K562 (cell line): ENCODE data around the gene IL13RA1. TPM values are rescaled to one million over a fixed set of nuclear protein-coding genes. Genes with fewer than 3 reads are reported as not detected.
A peak's percentile ranks its signal among the peaks of the same experiment; 100 is the strongest.

Source experiments
- BHLHE40 ChIP-seq: IDR thresholded peaks from 2 replicates; pipeline ENCODE4 v1.6.1; 2011; ENCODE audit warnings: low read length, improper control_type of control experiment
- CREB1 ChIP-seq, 2 experiments: sonication (generic) in 1 of 2; formaldehyde crosslinking in 1 of 2; IDR thresholded peaks; 2 replicates each; pipeline versions ENCODE4 v1.6.1 to v1.8.0; 2012 to 2022; ENCODE audit warnings: inconsistent platforms in 1 of 2, mild to moderate bottlenecking in 1 of 2, missing genetic modification reagents in 1 of 2, moderate library complexity in 1 of 2
- HNRNPLL ChIP-seq: fragments of 200-400 bp; formaldehyde crosslinking; IDR thresholded peaks from 2 replicates; pipeline ENCODE4 v1.6.1; 2017; ENCODE audit warnings: low read length, low read depth, mild to moderate bottlenecking; ENCODE audit not compliant: poor library complexity, severe bottlenecking
- HSF4 ChIP-seq: fragments of 250-450 bp; sonication (Bioruptor Pico); IDR thresholded peaks from 2 replicates; pipeline ENCODE4 v2.1.2; 2022; ENCODE audit warnings: mild to moderate bottlenecking, moderate library complexity, borderline replicate concordance
- KAT2B ChIP-seq: IDR thresholded peaks from one replicate; pipeline ENCODE4 v1.6.1; 2012; ENCODE audit warnings: low read depth, mild to moderate bottlenecking, control low read depth, inconsistent platforms, low read length, moderate library complexity
- KDM2B ChIP-seq: fragments of 250-450 bp; sonication (Bioruptor Pico); IDR thresholded peaks from 2 replicates; pipeline ENCODE4 v1.8.0; 2021; ENCODE audit warnings: mild to moderate bottlenecking, moderate library complexity
- KDM5B ChIP-seq: fragments of 200-600 bp; sonication (generic); IDR thresholded peaks from 2 replicates; pipeline ENCODE4 v1.6.1; 2012; ENCODE audit warnings: low read depth, mild to moderate bottlenecking, moderate library complexity, low read length, control low read depth, inconsistent platforms; ENCODE audit not compliant: insufficient replicate concordance
- KHSRP ChIP-seq: fragments of 450-650 bp; IDR thresholded peaks from 2 replicates; pipeline ENCODE4 v1.6.1; 2017
- L3MBTL2 ChIP-seq: fragments of 450-650 bp; IDR thresholded peaks from 2 replicates; pipeline ENCODE4 v1.6.1; 2016; ENCODE audit warnings: mild to moderate bottlenecking, moderate library complexity
- MAFF ChIP-seq: IDR thresholded peaks from 2 replicates; pipeline ENCODE4 v1.6.1; 2012; ENCODE audit warnings: low read length, improper control_type of control experiment
- MIER1 ChIP-seq: fragments of 450-650 bp; IDR thresholded peaks from 2 replicates; pipeline ENCODE4 v1.6.1; 2016; ENCODE audit warnings: antibody characterized with exemption, mild to moderate bottlenecking, low read depth
- ZFPM2 ChIP-seq: fragments of 250-450 bp; sonication (Bioruptor Pico); IDR thresholded peaks from 2 replicates; pipeline ENCODE4 v1.5.1; 2022; ENCODE audit warnings: mild to moderate bottlenecking
- polyA plus RNA-seq, 8 experiments: library from polyadenylated mRNA; depleted of rRNA in 4 of 8; stranded (reverse) in 5 of 8; unstranded in 3 of 8; fragments of >200 nt; fragmentation: Nextera tagmentation in 2 of 8; fragmentation: Illumina TruSeq in 1 of 8; extraction: Ambion mirVana in 2 of 8; extraction: Trizol in 1 of 8; gene quantifications; 2 replicates each; pipeline versions ENCODE4 v1.2.1 to v1.2.3, GENCODE V29; 2011 to 2014; ENCODE audit warnings: inconsistent platforms in 1 of 8, missing spikeins in 1 of 8
- total RNA-seq, 7 experiments: library from RNA; depleted of rRNA in 6 of 7; stranded (reverse); fragments of >200 nt in 6 of 7; fragmentation: Illumina TruSeq in 2 of 7; extraction: Trizol in 2 of 7; gene quantifications; 2 replicates each; pipeline versions ENCODE4 v1.2.1 to v1.2.3, GENCODE V29; 2011 to 2021; ENCODE audit warnings: low replicate concordance in 1 of 7
- TF ChIP-seq, protein P1 (sequence below): IDR thresholded peaks from 2 replicates; pipeline ENCODE4 v1.6.1; 2014; ENCODE audit warnings: antibody characterized with exemption
- TF ChIP-seq, protein P2 (sequence below), 2 experiments: fragments of 450-650 bp; IDR thresholded peaks; 2 replicates each; pipeline ENCODE4 v1.6.1; 2016; ENCODE audit warnings: mild to moderate bottlenecking in 2 of 2, borderline replicate concordance in 1 of 2, low read depth in 1 of 2, moderate library complexity in 1 of 2
- TF ChIP-seq, protein P3 (sequence below), 2 experiments: fragments of 450-650 bp; conservative IDR thresholded peaks; 2 replicates each; pipeline ENCODE4 v1.6.1; 2017; ENCODE audit warnings: mild to moderate bottlenecking in 2 of 2, moderate library complexity in 2 of 2

Gene IL13RA1
- total and polyA plus RNA-seq, 9 of the 15 experiments (the other 6 are each of a cell fraction or from before 2014, with no cell fraction given) = 2.9 to 22.9 (median 12.2) TPM

DNA sequence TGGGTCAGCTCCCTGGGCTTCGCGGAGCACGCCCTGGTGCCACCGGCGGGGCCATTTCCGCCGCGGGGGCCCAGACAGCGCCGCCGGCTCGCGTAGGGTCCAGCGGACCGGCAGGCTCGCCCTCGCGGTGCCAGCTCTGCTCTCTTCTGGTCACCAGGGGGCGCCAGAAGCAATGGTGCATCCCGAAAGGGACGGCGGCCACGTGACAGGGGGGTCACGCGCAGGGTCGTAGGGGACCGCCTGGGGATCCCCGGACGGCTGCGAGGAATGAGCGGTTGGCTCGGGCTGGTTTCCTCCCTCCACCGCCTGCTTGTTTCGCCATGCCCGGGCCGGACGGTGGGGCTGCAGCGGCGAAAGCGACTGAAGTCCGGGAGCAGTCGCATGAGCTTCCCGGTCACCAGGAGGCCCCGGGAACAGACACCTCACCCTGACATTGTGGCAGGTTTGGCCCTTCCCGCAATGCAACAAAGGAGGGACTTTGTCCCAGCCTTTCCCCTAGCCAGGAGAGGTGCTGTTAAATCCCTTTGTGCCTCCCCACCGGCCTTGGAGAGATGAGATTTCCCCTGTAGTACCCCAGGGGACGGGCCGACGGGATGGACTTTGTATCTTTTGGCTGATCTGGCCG lies 112.0 kb downstream of the IL13RA1 start (continued):
- TF ChIP-seq BHLHE40 (peak; percentile 73), MIER1 (no peak), ZFPM2 (CRISPR knock-in tag) (no peak), CREB1 (IDR thresholded peaks at IDR 0.05) (no peak), CREB1 (CRISPR knock-in tag; IDR thresholded peaks at IDR 0.05) (no peak), HNRNPLL (no peak), KAT2B (no peak), HSF4 (CRISPR knock-in tag) (no peak), KDM2B (CRISPR knock-in tag) (no peak), L3MBTL2 (peak; percentile 81), MAFF (no peak), KHSRP (no peak), KDM5B (no peak)
- TF ChIP-seq, protein P1, sequence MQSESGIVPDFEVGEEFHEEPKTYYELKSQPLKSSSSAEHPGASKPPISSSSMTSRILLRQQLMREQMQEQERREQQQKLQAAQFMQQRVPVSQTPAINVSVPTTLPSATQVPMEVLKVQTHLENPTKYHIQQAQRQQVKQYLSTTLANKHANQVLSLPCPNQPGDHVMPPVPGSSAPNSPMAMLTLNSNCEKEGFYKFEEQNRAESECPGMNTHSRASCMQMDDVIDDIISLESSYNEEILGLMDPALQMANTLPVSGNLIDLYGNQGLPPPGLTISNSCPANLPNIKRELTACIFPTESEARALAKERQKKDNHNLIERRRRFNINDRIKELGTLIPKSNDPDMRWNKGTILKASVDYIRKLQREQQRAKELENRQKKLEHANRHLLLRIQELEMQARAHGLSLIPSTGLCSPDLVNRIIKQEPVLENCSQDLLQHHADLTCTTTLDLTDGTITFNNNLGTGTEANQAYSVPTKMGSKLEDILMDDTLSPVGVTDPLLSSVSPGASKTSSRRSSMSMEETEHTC = peak; percentile 69; the same call in 1 of the 2 replicates
- TF ChIP-seq, protein P2, sequence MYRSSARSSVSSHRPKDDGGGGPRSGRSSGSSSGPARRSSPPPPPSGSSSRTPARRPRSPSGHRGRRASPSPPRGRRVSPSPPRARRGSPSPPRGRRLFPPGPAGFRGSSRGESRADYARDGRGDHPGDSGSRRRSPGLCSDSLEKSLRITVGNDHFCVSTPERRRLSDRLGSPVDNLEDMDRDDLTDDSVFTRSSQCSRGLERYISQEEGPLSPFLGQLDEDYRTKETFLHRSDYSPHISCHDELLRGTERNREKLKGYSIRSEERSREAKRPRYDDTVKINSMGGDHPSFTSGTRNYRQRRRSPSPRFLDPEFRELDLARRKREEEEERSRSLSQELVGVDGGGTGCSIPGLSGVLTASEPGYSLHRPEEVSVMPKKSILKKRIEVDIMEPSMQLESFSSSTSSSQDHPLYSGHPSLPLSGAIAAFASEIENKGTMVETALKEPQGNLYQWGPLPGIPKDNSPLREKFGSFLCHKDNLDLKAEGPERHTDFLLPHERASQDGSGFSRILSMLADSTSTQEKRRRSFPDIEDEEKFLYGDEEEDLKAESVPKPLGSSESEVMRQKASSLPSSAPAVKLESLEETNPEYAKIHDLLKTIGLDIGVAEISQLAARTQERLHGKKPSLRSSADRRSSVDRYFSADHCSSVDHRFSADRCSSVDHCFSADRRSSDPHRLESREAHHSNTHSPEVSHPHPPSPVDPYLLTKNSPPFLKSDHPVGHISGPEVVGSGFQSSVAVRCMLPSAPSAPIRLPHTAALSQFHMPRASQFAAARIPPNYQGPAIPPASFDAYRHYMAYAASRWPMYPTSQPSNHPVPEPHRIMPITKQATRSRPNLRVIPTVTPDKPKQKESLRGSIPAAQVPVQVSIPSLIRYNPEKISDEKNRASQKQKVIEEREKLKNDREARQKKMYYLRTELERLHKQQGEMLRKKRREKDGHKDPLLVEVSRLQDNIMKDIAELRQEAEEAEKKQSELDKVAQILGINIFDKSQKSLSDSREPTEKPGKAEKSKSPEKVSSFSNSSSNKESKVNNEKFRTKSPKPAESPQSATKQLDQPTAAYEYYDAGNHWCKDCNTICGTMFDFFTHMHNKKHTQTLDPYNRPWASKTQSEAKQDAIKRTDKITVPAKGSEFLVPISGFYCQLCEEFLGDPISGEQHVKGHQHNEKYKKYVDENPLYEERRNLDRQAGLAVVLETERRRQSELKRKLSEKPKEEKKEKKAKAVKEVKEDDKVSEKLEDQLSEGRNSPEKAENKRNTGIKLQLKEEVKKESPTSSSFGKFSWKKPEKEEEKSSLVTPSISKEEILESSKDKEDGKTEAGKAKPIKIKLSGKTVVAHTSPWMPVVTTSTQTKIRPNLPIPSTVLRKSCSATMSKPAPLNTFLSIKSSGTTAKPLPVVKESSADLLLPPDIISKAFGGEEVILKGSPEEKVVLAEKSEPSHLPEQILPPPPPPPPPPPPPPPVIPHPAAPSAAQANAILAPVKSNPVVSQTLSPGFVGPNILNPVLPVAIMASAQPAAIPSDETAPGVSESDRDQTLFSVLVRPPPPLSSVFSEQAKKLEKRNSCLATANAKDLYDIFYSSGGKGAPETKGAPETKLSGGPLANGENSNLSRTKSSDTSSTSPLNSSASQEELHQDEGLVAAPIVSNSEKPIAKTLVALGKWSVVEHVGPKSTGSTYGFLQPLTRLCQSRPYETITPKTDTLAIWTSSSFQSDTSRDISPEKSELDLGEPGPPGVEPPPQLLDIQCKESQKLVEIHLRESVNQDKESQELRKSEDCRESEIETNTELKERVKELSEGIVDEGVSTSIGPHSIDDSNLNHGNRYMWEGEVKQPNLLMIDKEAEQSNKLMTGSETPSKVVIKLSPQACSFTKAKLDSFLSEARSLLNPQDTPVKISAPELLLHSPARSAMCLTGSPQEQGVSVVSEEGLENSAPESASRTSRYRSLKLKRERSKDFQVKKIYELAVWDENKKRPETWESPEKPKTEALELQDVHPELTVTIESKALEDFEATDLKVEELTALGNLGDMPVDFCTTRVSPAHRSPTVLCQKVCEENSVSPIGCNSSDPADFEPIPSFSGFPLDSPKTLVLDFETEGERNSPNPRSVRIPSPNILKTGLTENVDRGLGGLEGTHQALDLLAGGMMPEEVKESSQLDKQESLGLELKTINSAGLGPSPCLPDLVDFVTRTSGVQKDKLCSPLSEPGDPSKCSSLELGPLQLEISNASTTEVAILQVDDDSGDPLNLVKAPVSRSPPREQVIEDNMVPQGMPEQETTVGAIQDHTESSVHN (IDR thresholded peaks at IDR 0.05; ENCODE audit: borderline replicate concordance in 1 of 2, low read depth in 1 of 2) = no peak
- TF ChIP-seq, protein P3, sequence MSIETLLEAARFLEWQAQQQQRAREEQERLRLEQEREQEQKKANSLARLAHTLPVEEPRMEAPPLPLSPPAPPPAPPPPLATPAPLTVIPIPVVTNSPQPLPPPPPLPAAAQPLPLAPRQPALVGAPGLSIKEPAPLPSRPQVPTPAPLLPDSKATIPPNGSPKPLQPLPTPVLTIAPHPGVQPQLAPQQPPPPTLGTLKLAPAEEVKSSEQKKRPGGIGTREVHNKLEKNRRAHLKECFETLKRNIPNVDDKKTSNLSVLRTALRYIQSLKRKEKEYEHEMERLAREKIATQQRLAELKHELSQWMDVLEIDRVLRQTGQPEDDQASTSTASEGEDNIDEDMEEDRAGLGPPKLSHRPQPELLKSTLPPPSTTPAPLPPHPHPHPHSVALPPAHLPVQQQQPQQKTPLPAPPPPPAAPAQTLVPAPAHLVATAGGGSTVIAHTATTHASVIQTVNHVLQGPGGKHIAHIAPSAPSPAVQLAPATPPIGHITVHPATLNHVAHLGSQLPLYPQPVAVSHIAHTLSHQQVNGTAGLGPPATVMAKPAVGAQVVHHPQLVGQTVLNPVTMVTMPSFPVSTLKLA (conservative IDR thresholded peaks at IDR 0.05) = peak; percentile 40 to 70; a peak in 2 of 4 replicates
